DND-41 (cell line): ENCODE results near the gene PEX5L.

Source experiments
- CTCF ChIP-seq: IDR thresholded peaks from 2 replicates; pipeline ENCODE4 v1.5.1; 2012; ENCODE audit warnings: borderline replicate concordance, low read length, moderate library complexity, mild to moderate bottlenecking; ENCODE audit not compliant: poor library complexity, severe bottlenecking; ENCODE audit errors: extremely low read depth
- EZH2 ChIP-seq: IDR thresholded peaks from 3 replicates; pipeline ENCODE4 v1.6.1; 2012; ENCODE audit warnings: borderline replicate concordance, low read depth, mild to moderate bottlenecking, moderate library complexity, low read length, inconsistent platforms; ENCODE audit not compliant: severe bottlenecking

- TF ChIP-seq CTCF (no peak), EZH2 (no peak)
Observed at GRCh38 chr3:180048840-180049239, 12.1 kb upstream of the PEX5L start.
